Ascending aorta (tissue), 2 donors: ENCODE results near the gene ENPP3. TPM values are rescaled to one million over a fixed set of nuclear protein-coding genes. Genes with fewer than 3 reads are reported as not detected.

ENCODE experiments used
- DNase-seq, 2 donors: peaks; one replicate each; pipeline ENCODE4 v3.0.0-alpha.2; 2019; ENCODE audit warnings: low spot score in 2 of 2
- H3K27ac ChIP-seq, 2 donors: fragments of 200-600 bp; sonication (generic); one replicate each; pipeline ENCODE4 v1.5.1; 2016 to 2017; ENCODE audit warnings: mild to moderate bottlenecking in 1 of 2
- H3K27me3 ChIP-seq: fragments of 200-600 bp; sonication (generic); one replicate; pipeline ENCODE4 v1.5.1; 2017
- H3K36me3 ChIP-seq, 2 donors: fragments of 200-600 bp; sonication (generic); one replicate each; pipeline ENCODE4 v1.5.1; 2016
- H3K4me1 ChIP-seq, 2 donors: fragments of 200-600 bp; sonication (generic); one replicate each; pipeline ENCODE4 v1.5.1; 2016 to 2017; ENCODE audit warnings: mild to moderate bottlenecking in 1 of 2
- H3K4me3 ChIP-seq, 2 donors: fragments of 200-600 bp; sonication (generic); one replicate each; pipeline ENCODE4 v1.5.1; 2016 to 2017; ENCODE audit warnings: mild to moderate bottlenecking in 1 of 2
- H3K9me3 ChIP-seq, 2 donors: fragments of 200-600 bp; sonication (generic); one replicate each; pipeline ENCODE4 v1.5.1; 2016
- intact Hi-C: fragments of 100-400 bp; cut with DNase I; formaldehyde crosslinking; loops from one replicate; pipeline ENCODE4 v1.15.1; 2023
- total RNA-seq: library from RNA; depleted of rRNA; stranded (reverse); fragments of >200 nt; gene quantifications from one replicate; pipeline ENCODE4 v1.1.0, GENCODE V29; 2016
- TF ChIP-seq, protein P1 (sequence below), 3 experiments: fragments of 200-600 bp in 2 of 3; fragments of 450-650 bp in 1 of 3; sonication (generic) in 2 of 3; IDR thresholded peaks; one replicate each; pipeline ENCODE4 v1.5.1; 2016 to 2019; ENCODE audit warnings: antibody characterized with exemption in 3 of 3, mild to moderate bottlenecking in 1 of 3, moderate library complexity in 1 of 3

Gene ENPP3
- not detected for total RNA-seq

DNA sequence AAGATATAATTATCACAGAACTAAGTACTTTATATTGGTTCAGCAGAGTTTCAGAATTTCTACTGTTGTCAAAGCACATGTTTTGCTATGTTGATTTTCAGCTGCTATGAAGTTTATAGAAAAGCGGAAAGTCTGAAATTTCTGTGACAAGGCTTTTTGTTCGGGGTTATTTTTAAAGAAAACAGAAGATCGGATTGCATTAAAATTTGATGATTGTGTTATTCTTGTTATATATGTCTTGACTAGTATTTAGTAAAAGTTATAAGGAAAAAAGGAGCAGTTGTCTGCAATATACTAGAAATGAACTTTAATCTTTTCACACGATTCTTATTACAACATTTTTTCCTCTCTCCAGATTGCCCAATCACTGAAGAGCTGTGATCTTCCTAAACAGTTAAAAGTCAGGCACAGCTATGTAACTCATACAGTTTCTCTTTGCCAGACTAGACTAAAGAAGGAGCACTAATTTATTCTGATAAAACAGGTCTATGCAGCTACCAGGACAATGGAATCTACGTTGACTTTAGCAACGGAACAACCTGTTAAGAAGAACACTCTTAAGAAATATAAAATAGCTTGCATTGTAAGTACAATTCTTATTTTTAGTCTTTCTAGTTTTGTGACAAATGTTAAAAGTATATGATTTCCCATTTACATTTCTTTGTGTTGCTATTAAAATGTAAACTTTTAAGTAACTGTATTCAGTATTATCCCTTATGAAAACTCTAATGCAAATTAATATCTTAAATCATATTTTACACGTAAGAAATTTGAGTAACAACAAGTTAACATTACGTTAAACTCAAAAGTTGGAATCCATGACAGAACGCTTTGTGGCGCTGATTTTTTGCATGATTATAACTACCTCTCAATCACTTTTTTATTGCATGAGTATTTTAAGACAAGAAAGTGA is at the start of gene ENPP3:
Gene ENPP3, plus strand, starts transcription at position 423 of the 913 bp plus-strand sequence. Its CDS starts 83 bp downstream, at position 506.
- Histone ChIP-seq H3K36me3 (no peaks in the 10 kb centered on the region), H3K4me1 (no peaks in the 10 kb centered on the region), H3K9me3 (no peaks in the 10 kb centered on the region), H3K4me3 (no peak within 1 kb of the TSS), H3K27me3 (no peaks in the 10 kb centered on the region), H3K27ac (no peak within 1 kb of the TSS)
- DNase-seq = no peak
- TF ChIP-seq, protein P1, sequence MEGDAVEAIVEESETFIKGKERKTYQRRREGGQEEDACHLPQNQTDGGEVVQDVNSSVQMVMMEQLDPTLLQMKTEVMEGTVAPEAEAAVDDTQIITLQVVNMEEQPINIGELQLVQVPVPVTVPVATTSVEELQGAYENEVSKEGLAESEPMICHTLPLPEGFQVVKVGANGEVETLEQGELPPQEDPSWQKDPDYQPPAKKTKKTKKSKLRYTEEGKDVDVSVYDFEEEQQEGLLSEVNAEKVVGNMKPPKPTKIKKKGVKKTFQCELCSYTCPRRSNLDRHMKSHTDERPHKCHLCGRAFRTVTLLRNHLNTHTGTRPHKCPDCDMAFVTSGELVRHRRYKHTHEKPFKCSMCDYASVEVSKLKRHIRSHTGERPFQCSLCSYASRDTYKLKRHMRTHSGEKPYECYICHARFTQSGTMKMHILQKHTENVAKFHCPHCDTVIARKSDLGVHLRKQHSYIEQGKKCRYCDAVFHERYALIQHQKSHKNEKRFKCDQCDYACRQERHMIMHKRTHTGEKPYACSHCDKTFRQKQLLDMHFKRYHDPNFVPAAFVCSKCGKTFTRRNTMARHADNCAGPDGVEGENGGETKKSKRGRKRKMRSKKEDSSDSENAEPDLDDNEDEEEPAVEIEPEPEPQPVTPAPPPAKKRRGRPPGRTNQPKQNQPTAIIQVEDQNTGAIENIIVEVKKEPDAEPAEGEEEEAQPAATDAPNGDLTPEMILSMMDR (IDR thresholded peaks at IDR 0.05) = no peak
- intact Hi-C loops = no loop called here

DNA sequence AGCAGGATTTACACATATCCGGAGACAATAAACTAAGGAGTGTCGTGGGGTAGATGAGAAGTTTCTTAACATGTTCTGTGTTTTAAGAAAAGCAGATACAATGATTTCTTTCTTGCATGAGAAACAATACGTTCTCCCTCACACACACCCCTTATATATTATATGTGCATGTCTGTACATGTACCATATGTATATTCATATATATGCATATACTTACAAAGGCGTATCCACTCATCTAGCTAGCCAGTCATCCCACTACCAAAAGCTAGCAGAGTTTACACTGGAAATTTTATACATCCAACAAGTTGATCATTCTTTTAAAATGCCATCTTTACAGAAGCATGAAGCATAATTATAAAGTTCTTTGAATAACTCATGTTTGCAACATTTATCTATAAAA is 49.2 kb upstream of the ENPP3 start:
- H3K4me3 ChIP-seq = no peak overlapping the region
- no peaks in the 10 kb centered on the region for H3K4me1 ChIP-seq
- no peaks in the 10 kb centered on the region for H3K27me3 ChIP-seq
- TF ChIP-seq, protein P1 (IDR thresholded peaks at IDR 0.05) = no peak
- no peaks in the 10 kb centered on the region for H3K9me3 ChIP-seq
- H3K27ac ChIP-seq = no peak overlapping the region
- no peak for DNase-seq
- intact Hi-C loops = no loop called here
- peaks cover 67 to 90% of the 10 kb centered on the region in 2 donors for H3K36me3 ChIP-seq

DNA sequence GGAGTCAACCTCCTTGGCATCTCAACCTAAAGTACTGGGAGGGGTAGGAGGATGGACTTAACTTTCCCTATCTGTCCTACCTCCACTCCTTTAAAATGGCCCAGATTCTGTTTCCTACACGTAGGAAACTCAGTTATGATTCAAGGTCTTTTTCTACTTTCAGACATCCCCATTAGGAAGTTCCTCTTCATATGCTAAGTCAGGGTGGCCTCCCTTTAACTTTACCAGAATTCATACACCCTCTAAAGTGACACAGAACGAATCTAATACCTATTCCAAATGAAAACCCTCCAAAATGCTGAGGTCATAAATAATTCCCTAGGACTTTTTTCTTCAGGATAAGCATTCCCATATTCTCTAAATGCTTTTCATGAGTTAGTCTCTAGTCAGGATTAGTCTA is 48.5 kb upstream of the ENPP3 start:
- intact Hi-C loops = no loop called here
- DNase-seq = no peak
- no peak overlapping the region for H3K27ac ChIP-seq
- H3K27me3 ChIP-seq = no peaks in the 10 kb centered on the region
- TF ChIP-seq, protein P1 (IDR thresholded peaks at IDR 0.05) = no peak
- no peaks in the 10 kb centered on the region for H3K9me3 ChIP-seq
- no peak overlapping the region for H3K4me3 ChIP-seq
- peaks cover 70 to 87% of the 10 kb centered on the region in 2 donors for H3K36me3 ChIP-seq
- no peaks in the 10 kb centered on the region for H3K4me1 ChIP-seq

DNA sequence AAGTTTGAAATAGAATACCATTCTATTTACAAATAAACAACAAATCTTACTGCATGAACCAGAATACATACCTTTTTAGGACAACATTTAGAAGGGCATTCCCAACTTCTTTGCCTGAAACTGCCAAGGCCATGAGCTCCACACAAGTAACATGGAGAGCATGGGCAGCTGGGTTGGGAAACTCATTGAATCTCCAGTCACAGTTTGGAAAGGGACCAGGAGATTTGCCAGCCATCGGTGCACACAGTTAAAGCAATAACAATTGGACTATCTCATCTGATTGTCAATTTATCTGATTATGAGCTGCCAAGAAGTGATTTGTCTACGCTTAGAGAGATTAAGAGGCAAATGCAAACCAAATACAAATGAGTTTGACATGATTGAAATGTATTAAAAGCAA is 44.2 kb upstream of the ENPP3 start:
- Histone ChIP-seq H3K4me1 (no peaks in the 10 kb centered on the region), H3K27ac (no peak overlapping the region), H3K9me3 (no peaks in the 10 kb centered on the region), H3K27me3 (no peaks in the 10 kb centered on the region), H3K36me3 (peaks cover 69 to 95% of the 10 kb centered on the region in 2 donors), H3K4me3 (no peak overlapping the region)
- DNase-seq = no peak
- intact Hi-C loops = no loop called here
- TF ChIP-seq, protein P1 (IDR thresholded peaks at IDR 0.05) = no peak

DNA sequence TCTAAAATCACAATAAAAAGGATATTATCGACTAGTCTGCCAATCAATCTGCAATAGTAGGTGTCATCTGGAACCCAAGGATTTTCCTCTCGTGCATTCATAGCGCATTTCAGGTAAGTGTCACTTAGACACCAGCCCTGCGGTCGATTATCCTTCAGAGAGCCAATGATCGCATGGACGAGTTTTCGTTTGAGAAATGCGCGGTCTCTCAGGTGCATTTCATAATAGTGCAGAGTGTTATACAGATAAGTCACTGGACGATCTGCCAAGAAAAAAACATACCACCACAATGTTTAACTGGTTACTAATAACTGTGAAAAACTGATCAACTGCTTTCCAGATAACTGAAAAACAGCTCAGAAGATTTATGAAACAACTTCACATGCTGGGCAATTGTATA is 43.0 kb upstream of the ENPP3 start:
- no peak overlapping the region for H3K27ac ChIP-seq
- no peaks in the 10 kb centered on the region for H3K4me1 ChIP-seq
- no peak for DNase-seq
- no peaks in the 10 kb centered on the region for H3K27me3 ChIP-seq
- TF ChIP-seq, protein P1 (IDR thresholded peaks at IDR 0.05) = no peak
- no peak overlapping the region for H3K4me3 ChIP-seq
- intact Hi-C loops = no loop called here
- H3K36me3 ChIP-seq = peaks cover 69 to 95% of the 10 kb centered on the region in 2 donors
- H3K9me3 ChIP-seq = no peaks in the 10 kb centered on the region
